HEK293T (cell line): ENCODE measurements around the gene CEACAM18.

Experiments
- CTCF ChIA-PET: fragments of 350-600 bp; formaldehyde crosslinking; extraction: SDS; loops from one replicate; lab custom pipeline; 2021; ENCODE audit warnings: antibody characterized with exemption, inconsistent platforms; lab: Yijun Ruan, JAX
- POLR2A ChIA-PET: fragments of 350-600 bp; formaldehyde crosslinking; extraction: SDS; loops from one replicate; lab custom pipeline; 2020; ENCODE audit warnings: antibody characterized with exemption, inconsistent platforms; lab: Yijun Ruan, JAX
- DNase-seq: peaks from one replicate; pipeline ENCODE4 v3.0.0; 2012; ENCODE audit warnings: mixed read lengths; ENCODE audit errors: extremely low spot score
- ARNT ChIP-seq: fragments of 450-650 bp; IDR thresholded peaks from 2 replicates; pipeline ENCODE4 v1.6.1; 2017; ENCODE audit warnings: mild to moderate bottlenecking
- BHLHE40 ChIP-seq: fragments of 450-650 bp; IDR thresholded peaks from 2 replicates; pipeline ENCODE4 v1.6.1; 2016; ENCODE audit warnings: mild to moderate bottlenecking, moderate library complexity, borderline replicate concordance
- CTBP1 ChIP-seq: fragments of 450-650 bp; IDR thresholded peaks from 2 replicates; pipeline ENCODE4 v1.6.1; 2016; ENCODE audit warnings: borderline replicate concordance
- ELF4 ChIP-seq: fragments of 450-650 bp; IDR thresholded peaks from 2 replicates; pipeline ENCODE4 v1.6.1; 2017; ENCODE audit warnings: antibody characterized with exemption
- FOXA1 ChIP-seq: fragments of 450-650 bp; IDR thresholded peaks from 2 replicates; pipeline ENCODE4 v1.6.1; 2016; ENCODE audit warnings: mild to moderate bottlenecking
- FOXK2 ChIP-seq: fragments of 450-650 bp; IDR thresholded peaks from 2 replicates; pipeline ENCODE4 v1.6.1; 2016; ENCODE audit warnings: mild to moderate bottlenecking
- FOXM1 ChIP-seq: fragments of 450-650 bp; IDR thresholded peaks from 2 replicates; pipeline ENCODE4 v1.6.1; 2017; ENCODE audit warnings: mild to moderate bottlenecking, borderline replicate concordance
- HDGF ChIP-seq: fragments of 450-650 bp; IDR thresholded peaks from 2 replicates; pipeline ENCODE4 v1.6.1; 2017; ENCODE audit warnings: antibody characterized with exemption, borderline replicate concordance
- L3MBTL2 ChIP-seq: fragments of 450-650 bp; conservative IDR thresholded peaks from 2 replicates; pipeline ENCODE4 v1.6.1; 2016; ENCODE audit warnings: mild to moderate bottlenecking
- LEF1 ChIP-seq: fragments of 450-650 bp; IDR thresholded peaks from 2 replicates; pipeline ENCODE4 v1.6.1; 2017; ENCODE audit warnings: mild to moderate bottlenecking, borderline replicate concordance
- NFRKB ChIP-seq: fragments of 450-650 bp; IDR thresholded peaks from 2 replicates; pipeline ENCODE4 v1.6.1; 2016; ENCODE audit warnings: mild to moderate bottlenecking, moderate library complexity
- SP1 ChIP-seq: fragments of 450-650 bp; IDR thresholded peaks from 2 replicates; pipeline ENCODE4 v1.6.1; 2017
- SUZ12 ChIP-seq: fragments of 450-650 bp; IDR thresholded peaks from 2 replicates; pipeline ENCODE4 v1.6.1; 2016; ENCODE audit warnings: mild to moderate bottlenecking
- TARDBP ChIP-seq: fragments of 450-650 bp; IDR thresholded peaks from 2 replicates; pipeline ENCODE4 v1.6.1; 2016
- ZNF384 ChIP-seq: fragments of 450-650 bp; IDR thresholded peaks from 2 replicates; pipeline ENCODE4 v1.6.1; 2016
- TF ChIP-seq, protein P1 (sequence below): fragments of 450-650 bp; IDR thresholded peaks from 2 replicates; pipeline ENCODE4 v1.6.1; 2016

Gene CEACAM18

DNA sequence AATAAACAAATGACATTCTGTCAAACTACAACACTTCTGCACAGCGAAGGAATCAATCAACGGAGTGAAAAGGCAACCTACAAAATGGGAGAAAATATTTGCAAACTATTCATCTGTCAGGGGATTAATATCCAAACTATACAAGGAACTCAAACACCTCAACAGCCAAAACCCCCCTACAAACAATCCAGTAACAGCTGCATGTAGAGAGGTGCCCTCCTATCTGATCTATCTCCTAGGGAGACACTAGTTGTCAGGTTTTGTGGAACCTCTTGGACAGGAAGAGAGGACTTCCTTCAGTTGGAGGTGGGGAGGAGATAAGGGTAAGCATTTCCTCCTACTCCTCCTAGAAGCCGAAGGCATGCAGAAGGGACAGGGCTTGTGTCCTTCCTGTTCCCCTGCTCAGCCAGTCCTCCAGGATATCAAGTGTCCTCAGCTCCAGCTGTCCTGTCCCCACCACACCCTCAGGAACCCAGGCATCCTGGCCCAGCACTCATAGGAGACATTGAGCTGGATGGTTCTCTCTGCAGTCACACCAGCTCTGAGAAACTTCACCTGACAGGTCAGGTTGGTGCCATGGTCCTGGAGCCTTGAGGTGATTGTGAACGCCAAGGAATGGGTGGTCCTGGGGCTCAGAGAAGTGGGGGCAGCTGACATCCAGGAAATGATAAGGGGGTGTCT lies 10.3 kb upstream of the CEACAM18 start:
- POLR2A ChIA-PET = no interaction called here
- CTCF ChIA-PET = interaction anchor here (1.2 kb wide), 1 partner anchor 70 kb away, joined by 4 read pairs; no protein-coding TSS in a partner anchor
- no peak for DNase-seq
- TF ChIP-seq CTBP1 (no peak), ZNF384 (no peak), ELF4 (no peak), SP1 (no peak), TARDBP (no peak), FOXA1 (no peak), NFRKB (no peak)

DNA sequence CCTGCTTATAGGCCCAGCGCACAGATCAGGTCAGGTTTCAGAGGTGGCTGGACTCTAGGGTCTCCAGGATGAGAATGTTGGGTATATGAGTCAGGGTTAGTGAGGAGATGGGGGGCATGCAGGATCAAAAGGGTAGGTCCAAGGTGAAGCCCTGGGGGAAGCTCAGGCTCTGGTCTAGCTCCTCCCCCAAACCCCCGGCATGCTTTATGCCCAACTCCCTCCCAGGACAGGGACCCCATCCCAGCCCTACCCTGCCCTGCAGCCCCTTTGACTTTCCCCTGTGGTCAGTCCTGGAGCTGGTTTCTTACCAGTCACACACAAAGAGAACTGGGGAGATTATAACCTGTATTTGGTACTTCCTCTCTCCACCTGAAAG lies 9.8 kb upstream of the CEACAM18 start:
- POLR2A ChIA-PET = no interaction called here
- TF ChIP-seq ZNF384 = no peak
- TF ChIP-seq ELF4 = no peak
- TF ChIP-seq HDGF = no peak
- TF ChIP-seq BHLHE40 = no peak
- no peak for TF ChIP-seq NFRKB
- TF ChIP-seq, protein P1, sequence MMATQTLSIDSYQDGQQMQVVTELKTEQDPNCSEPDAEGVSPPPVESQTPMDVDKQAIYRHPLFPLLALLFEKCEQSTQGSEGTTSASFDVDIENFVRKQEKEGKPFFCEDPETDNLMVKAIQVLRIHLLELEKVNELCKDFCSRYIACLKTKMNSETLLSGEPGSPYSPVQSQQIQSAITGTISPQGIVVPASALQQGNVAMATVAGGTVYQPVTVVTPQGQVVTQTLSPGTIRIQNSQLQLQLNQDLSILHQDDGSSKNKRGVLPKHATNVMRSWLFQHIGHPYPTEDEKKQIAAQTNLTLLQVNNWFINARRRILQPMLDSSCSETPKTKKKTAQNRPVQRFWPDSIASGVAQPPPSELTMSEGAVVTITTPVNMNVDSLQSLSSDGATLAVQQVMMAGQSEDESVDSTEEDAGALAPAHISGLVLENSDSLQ = no peak
- no peak for TF ChIP-seq FOXK2
- TF ChIP-seq FOXA1 = no peak
- no peak for TF ChIP-seq CTBP1
- no peak for TF ChIP-seq ARNT
- TF ChIP-seq FOXM1 = no peak
- TF ChIP-seq SP1 = no peak
- TF ChIP-seq L3MBTL2 = no peak
- no peak for TF ChIP-seq SUZ12
- TF ChIP-seq LEF1 = no peak
- no peak for TF ChIP-seq TARDBP
- CTCF ChIA-PET = interaction anchor here (1.2 kb wide), 1 partner anchor 71 kb away, joined by 4 read pairs; no protein-coding TSS in a partner anchor
- DNase-seq = no peak

DNA sequence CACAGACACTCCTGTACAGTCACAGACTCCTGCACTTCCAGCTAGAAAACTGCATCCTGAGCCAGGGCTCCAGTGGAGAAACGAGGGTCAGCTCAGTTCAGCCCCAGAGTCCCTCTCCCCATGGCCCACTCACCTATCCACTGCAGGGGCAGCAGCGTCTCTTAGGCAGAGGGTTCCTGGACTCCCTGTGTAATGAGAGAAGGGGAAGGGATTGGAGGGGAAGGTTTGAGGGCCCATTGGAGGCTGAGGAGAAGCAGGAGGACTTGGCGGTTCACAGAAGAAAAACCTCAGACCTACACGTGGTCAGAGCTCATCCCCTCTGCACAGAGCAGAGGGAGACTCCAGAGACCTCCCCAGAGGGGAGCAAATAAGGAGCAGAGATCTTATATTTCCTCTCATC lies 9.2 kb upstream of the CEACAM18 start:
- CTCF ChIA-PET = interaction anchor here (0.6 to 1.2 kb wide), 2 partner anchors 72 to 188 kb away, joined by 3 to 4 read pairs; no protein-coding TSS in a partner anchor
- DNase-seq = no peak
- no peak for TF ChIP-seq BHLHE40
- TF ChIP-seq FOXK2 = no peak
- no peak for TF ChIP-seq FOXM1
- TF ChIP-seq SP1 = no peak
- no peak for TF ChIP-seq ARNT
- no peak for TF ChIP-seq HDGF
- no peak for TF ChIP-seq SUZ12
- TF ChIP-seq ZNF384 = no peak
- TF ChIP-seq L3MBTL2 = no peak
- TF ChIP-seq TARDBP = no peak
- no peak for TF ChIP-seq ELF4
- TF ChIP-seq, protein P1 = no peak
- no peak for TF ChIP-seq FOXA1
- TF ChIP-seq CTBP1 = no peak
- TF ChIP-seq NFRKB = no peak
- no peak for TF ChIP-seq LEF1
- POLR2A ChIA-PET = no interaction called here

DNA sequence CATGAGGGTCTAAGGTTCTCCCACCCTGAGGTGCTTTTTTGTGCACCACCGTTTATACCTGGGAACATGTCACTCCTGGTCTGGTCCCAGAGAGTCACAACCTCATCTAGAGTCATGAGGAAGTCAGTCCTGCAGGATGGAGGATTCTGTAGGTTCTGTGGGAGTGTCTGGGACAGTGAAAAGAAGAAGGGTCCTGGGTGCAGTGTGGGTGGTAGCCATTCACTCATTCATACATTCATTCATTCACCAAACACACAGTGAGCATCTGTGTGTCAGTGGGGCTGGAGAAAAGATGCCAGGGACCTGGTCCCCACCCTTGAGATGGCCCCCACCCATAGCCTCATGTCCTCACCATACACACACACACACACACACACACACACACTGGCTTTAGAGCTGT lies 8.7 kb upstream of the CEACAM18 start:
- DNase-seq = no peak
- ChIA-PET CTCF (interaction anchor here (0.6 kb wide), 1 partner anchor 187 kb away, joined by 3 read pairs; no protein-coding TSS in a partner anchor), POLR2A (no interaction called here)
- no peak for TF ChIP-seq FOXM1
- no peak for TF ChIP-seq SP1
- TF ChIP-seq FOXA1 = no peak
- TF ChIP-seq FOXK2 = no peak
- no peak for TF ChIP-seq TARDBP
- no peak for TF ChIP-seq ELF4
- TF ChIP-seq NFRKB = no peak
- no peak for TF ChIP-seq L3MBTL2
- no peak for TF ChIP-seq SUZ12
- no peak for TF ChIP-seq ZNF384
- no peak for TF ChIP-seq CTBP1
- TF ChIP-seq BHLHE40 = no peak
- no peak for TF ChIP-seq LEF1
- TF ChIP-seq ARNT = no peak
- TF ChIP-seq, protein P1 = no peak
- no peak for TF ChIP-seq HDGF

DNA sequence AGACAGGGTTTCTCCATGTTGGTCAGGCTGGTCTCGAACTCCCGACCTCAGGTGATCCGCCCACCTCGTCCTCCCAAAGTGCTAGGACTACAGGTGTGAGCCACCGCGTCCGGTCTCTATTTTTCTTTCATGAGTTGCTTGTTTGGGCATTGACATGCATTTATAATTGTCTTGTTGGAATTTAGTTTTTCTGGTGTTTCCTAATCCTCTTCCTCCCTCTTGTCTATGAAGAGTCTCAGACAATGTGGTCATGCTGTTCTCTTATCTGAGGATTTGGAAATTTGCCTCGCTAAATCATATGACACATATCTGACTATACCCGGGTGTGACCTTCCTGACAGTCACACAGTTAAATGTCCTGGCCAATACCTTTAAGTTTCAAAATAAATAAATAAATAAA lies 7.4 kb upstream of the CEACAM18 start:
- no peak for DNase-seq
- ChIA-PET CTCF (interaction anchor here (0.7 to 1.3 kb wide), 3 partner anchors 184 to 190 kb away, joined by 3 to 7 read pairs (median 4); no protein-coding TSS in a partner anchor), POLR2A (no interaction called here)

More for the DNA sequence above, 7.4 kb upstream of the CEACAM18 start:
- TF ChIP-seq, protein P1 = no peak
- TF ChIP-seq BHLHE40 (no peak), SUZ12 (no peak), TARDBP (no peak), CTBP1 (no peak), FOXM1 (no peak), ELF4 (no peak), ZNF384 (no peak), L3MBTL2 (no peak), FOXK2 (no peak), ARNT (no peak), HDGF (no peak)
